Endodermal cell (in vitro differentiated cells): ENCODE results near the gene SCGB3A2. TPM values are rescaled to one million over a fixed set of nuclear protein-coding genes. Genes with fewer than 3 reads are reported as not detected.
"Not testable (repeated sequence)": the region's sequence is repeated elsewhere in the genome, so short reads cannot be mapped to it uniquely, and the experiment has no call there.

Source experiments
- DNase-seq: peaks from one replicate; pipeline ENCODE4 v3.0.0-alpha.2; 2017
- H3K27ac ChIP-seq: 2 replicates; pipeline ENCODE4 v1.5.1; 2013; ENCODE audit warnings: mild to moderate bottlenecking, low read depth, low read length, moderate library complexity
- H3K27me3 ChIP-seq: 2 replicates; pipeline ENCODE4 v1.6.1; 2013; ENCODE audit warnings: mild to moderate bottlenecking, low read length, moderate library complexity; ENCODE audit not compliant: insufficient read depth, control insufficient read depth, poor library complexity, severe bottlenecking
- H3K36me3 ChIP-seq: 2 replicates; pipeline ENCODE4 v1.7.0; 2013; ENCODE audit warnings: mild to moderate bottlenecking, low read length, moderate library complexity; ENCODE audit not compliant: control insufficient read depth, insufficient read depth
- H3K4me1 ChIP-seq: one replicate; pipeline ENCODE4 v1.7.0; 2013; ENCODE audit warnings: low read length; ENCODE audit not compliant: control insufficient read depth, insufficient read depth
- H3K4me3 ChIP-seq: 2 replicates; pipeline ENCODE4 v1.5.1; 2013; ENCODE audit warnings: mild to moderate bottlenecking, low read length, moderate library complexity
- H3K9ac ChIP-seq: 2 replicates; pipeline ENCODE4 v1.6.1; 2013; ENCODE audit warnings: mild to moderate bottlenecking, low read length, moderate library complexity; ENCODE audit not compliant: poor library complexity, severe bottlenecking; ENCODE audit errors: extremely low read depth
- H3K9me3 ChIP-seq: 2 replicates; pipeline ENCODE4 v1.6.1; 2013; ENCODE audit warnings: mild to moderate bottlenecking, low read length, moderate library complexity; ENCODE audit not compliant: control insufficient read depth
- H3K27ac Mint-ChIP-seq: 2 replicates; pipeline ENCODE4 v1.8.0; 2020; ENCODE audit warnings: mixed read lengths
- H3K27me3 Mint-ChIP-seq: 2 replicates; pipeline ENCODE4 v1.8.0; 2021; ENCODE audit warnings: mild to moderate bottlenecking, mixed read lengths; ENCODE audit not compliant: insufficient read depth
- H3K36me3 Mint-ChIP-seq: 2 replicates; pipeline ENCODE4 v1.8.0; 2020; ENCODE audit warnings: low read depth, mixed read lengths
- H3K4me1 Mint-ChIP-seq: 2 replicates; pipeline ENCODE4 v1.8.0; 2020; ENCODE audit warnings: mixed read lengths
- H3K4me3 Mint-ChIP-seq: 2 replicates; pipeline ENCODE4 v1.8.0; 2020; ENCODE audit warnings: mild to moderate bottlenecking, moderate library complexity, mixed read lengths
- H3K9me3 Mint-ChIP-seq: 2 replicates; pipeline ENCODE4 v1.8.0; 2020; ENCODE audit warnings: mild to moderate bottlenecking, mixed read lengths
- CTCF ChIP-seq: fragments of 200-600 bp; sonication (generic); conservative IDR thresholded peaks from 2 replicates; pipeline ENCODE4 v1.5.0; 2021; ENCODE audit warnings: antibody characterized with exemption, mild to moderate bottlenecking
- WGBS, 2 experiments: methylation state at CpG; one replicate each; pipeline versions ENCODE4 v1.1.5 to v1.1.7; 2013; ENCODE audit warnings: missing lambda C conversion rate in 2 of 2, mixed read lengths in 1 of 2; ENCODE audit not compliant: insufficient coverage in 1 of 2, insufficient read length in 1 of 2; 5-methylcytosine and 5-hydroxymethylcytosine counted together
- total RNA-seq, 2 donors: library from RNA; stranded (reverse); fragmentation: NEBNext Ultra II Directional in 1 of 2; extraction: Animal tissue kit (Norgen Biotek cat#: 25700) in 1 of 2; gene quantifications; 2 replicates in 1 of 2; 3 replicates in 1 of 2; pipeline ENCODE4 v1.2.1, GENCODE V29; 2021

The SCGB3A2 gene
- total RNA-seq, 2 donors from 2014 or later, result 1.1 to 18.7 TPM

- no peak overlapping the region for H3K4me3 Mint-ChIP-seq
- Histone ChIP-seq H3K27me3 (no peaks in the 10 kb centered on the region), H3K36me3 (no peaks in the 10 kb centered on the region), H3K27ac (no peak overlapping the region), H3K4me3 (no peak overlapping the region), H3K9ac (no peak overlapping the region), H3K4me1 (peaks cover 2% of the 10 kb centered on the region), H3K9me3 (no peaks in the 10 kb centered on the region)
- TF ChIP-seq CTCF, result no peak
- DNase-seq, result no peak
- no peaks in the 10 kb centered on the region for H3K9me3 Mint-ChIP-seq
- peaks cover 83% of the 10 kb centered on the region for H3K4me1 Mint-ChIP-seq
- H3K27ac Mint-ChIP-seq, result peak overlapping the region; percentile 5
- H3K27me3 Mint-ChIP-seq, result no peaks in the 10 kb centered on the region
- H3K36me3 Mint-ChIP-seq, result peaks cover 5% of the 10 kb centered on the region
- 92 to 100% methylated on average over 1 to 3 of the region's 3 CpGs for WGBS, 2 experiments
Observed at GRCh38 chr5:147863454-147864158, 14.9 kb upstream of the SCGB3A2 start.

GRCh38 chr5:147869112-147869511 is 9.4 kb upstream of the SCGB3A2 start:
- H3K4me3 ChIP-seq, result peak overlapping the region; percentile 5
- peak overlapping the region; percentile 71 for H3K4me3 Mint-ChIP-seq
- no peak for TF ChIP-seq CTCF
- no peaks in the 10 kb centered on the region for H3K36me3 ChIP-seq
- H3K9me3 Mint-ChIP-seq, result no peaks in the 10 kb centered on the region
- H3K27me3 Mint-ChIP-seq, result no peaks in the 10 kb centered on the region
- peaks cover 84% of the 10 kb centered on the region for H3K4me1 Mint-ChIP-seq
- 18 to 43% methylated on average over 1 to 4 of the region's 4 CpGs for WGBS, 2 experiments
- no peaks in the 10 kb centered on the region for H3K27me3 ChIP-seq
- H3K4me1 ChIP-seq, result peaks cover 8% of the 10 kb centered on the region
- DNase-seq, result peak; percentile 87
- H3K27ac Mint-ChIP-seq, result peak overlapping the region; percentile 96
- no peaks in the 10 kb centered on the region for H3K9me3 ChIP-seq
- peak overlapping the region; percentile 30 for H3K27ac ChIP-seq
- peaks cover 21% of the 10 kb centered on the region for H3K36me3 Mint-ChIP-seq
- H3K9ac ChIP-seq, result no peak overlapping the region

DNA sequence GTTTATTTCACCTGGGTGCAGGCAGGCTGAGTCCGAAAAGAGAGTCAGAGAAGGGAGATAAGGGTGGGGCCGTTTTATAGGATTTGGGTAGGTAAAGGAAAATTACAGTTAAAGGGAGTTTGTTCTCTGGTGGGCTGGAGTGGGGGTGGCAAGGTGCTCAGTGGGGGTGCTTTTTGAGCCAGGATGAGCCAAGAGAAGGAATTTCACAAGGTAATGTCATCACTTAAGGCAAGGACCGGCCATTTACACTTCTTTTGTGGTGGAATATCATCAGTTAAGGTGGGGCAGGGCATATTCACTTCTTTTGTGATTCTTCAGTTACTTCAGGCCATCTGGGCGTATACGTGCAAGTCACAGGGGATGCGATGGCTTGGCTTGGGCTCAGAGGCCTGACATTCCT is 8.6 kb upstream of the SCGB3A2 start:
- DNase-seq, result peak; percentile 70
- WGBS, 2 experiments, result 17 to 51% methylated on average over 2 to 3 of the region's 6 CpGs
- H3K4me3 Mint-ChIP-seq, result peak overlapping the region; percentile 71
- H3K27me3 Mint-ChIP-seq, H3K9me3 Mint-ChIP-seq, H3K27ac ChIP-seq, H3K9me3 ChIP-seq, H3K27me3 ChIP-seq, H3K36me3 ChIP-seq, H3K9ac ChIP-seq, H3K4me1 ChIP-seq: not testable (repeated sequence)
- H3K4me1 Mint-ChIP-seq, result peaks cover 84% of the 10 kb centered on the region
- peak overlapping the region; percentile 96 for H3K27ac Mint-ChIP-seq
- H3K4me3 ChIP-seq, result peak overlapping the region; percentile 5
- peaks cover 21% of the 10 kb centered on the region for H3K36me3 Mint-ChIP-seq

- H3K4me1 Mint-ChIP-seq, result peaks cover 87% of the 10 kb centered on the region
- peak overlapping the region; percentile 75 for H3K4me3 ChIP-seq
- not testable (repeated sequence) for H3K9me3 Mint-ChIP-seq, H3K4me1 ChIP-seq, H3K27me3 Mint-ChIP-seq, H3K9me3 ChIP-seq, H3K36me3 ChIP-seq, H3K27me3 ChIP-seq, H3K27ac ChIP-seq
- peak; percentile 47 for DNase-seq
- WGBS, 2 experiments, result 6 to 32% methylated on average over 15 of the region's 18 CpGs
- H3K27ac Mint-ChIP-seq, result peak overlapping the region; percentile 75
- H3K9ac ChIP-seq, result peak overlapping the region; percentile 47
- H3K36me3 Mint-ChIP-seq, result peaks cover 20% of the 10 kb centered on the region
- peak overlapping the region; percentile 71 for H3K4me3 Mint-ChIP-seq
Observed at GRCh38 chr5:147871980-147872549, 6.4 kb upstream of the SCGB3A2 start.

DNA sequence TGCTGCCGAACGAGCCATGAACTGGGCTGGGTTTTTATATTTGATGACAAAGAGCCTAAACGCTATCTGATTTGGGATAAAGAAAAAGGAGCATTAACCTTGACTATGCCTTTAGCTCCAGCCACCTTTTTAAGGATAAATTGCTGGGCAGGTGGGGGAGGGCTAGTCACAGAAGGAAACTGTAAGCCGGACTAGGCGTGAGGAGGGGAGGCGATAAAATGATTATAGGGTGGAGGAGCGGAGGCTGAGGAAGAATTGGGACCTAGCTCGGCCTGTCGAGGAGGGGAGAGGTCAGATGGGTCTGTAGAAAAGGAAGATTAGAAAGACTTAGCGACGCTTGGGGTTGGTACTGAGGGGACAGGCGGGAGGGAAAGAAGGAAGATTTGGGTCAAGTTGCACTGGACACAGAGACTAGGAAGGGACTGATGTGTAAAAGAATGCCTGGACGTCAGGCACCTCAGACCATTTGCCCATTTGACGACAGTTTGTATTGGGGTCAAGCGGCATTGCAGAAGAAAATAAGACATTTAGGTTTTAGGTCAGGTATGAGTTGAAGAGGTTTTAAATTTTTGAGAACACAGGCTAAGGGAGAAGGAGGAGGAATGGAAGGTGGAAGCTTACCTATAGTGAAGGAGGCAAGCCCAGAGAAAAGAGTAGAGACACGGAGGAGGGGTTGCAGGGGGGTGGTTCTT is 5.6 kb upstream of the SCGB3A2 start:
- not testable (repeated sequence) for H3K27me3 Mint-ChIP-seq, H3K9me3 Mint-ChIP-seq, H3K9me3 ChIP-seq, H3K27ac ChIP-seq, H3K4me1 ChIP-seq, H3K36me3 ChIP-seq, H3K27me3 ChIP-seq, DNase-seq
- Histone ChIP-seq H3K9ac (peak overlapping the region; percentile 59), H3K4me3 (peak overlapping the region; percentile 74)
- 5 to 17% methylated on average over 13 to 16 of the region's 16 CpGs for WGBS, 2 experiments
- Mint-ChIP-seq H3K27ac (peak overlapping the region; percentile 75), H3K36me3 (peaks cover 16% of the 10 kb centered on the region), H3K4me1 (peaks cover 84% of the 10 kb centered on the region), H3K4me3 (peak overlapping the region; percentile 71)
